GM21447 (cell line): ENCODE measurements around the gene FAM170B.

Source experiments
- ATAC-seq: cut with Tn5 transposase; IDR thresholded peaks from one replicate; pipeline ENCODE4 v1.9.1; 2021; ENCODE audit not compliant: unreplicated experiment

Gene FAM170B

GRCh38 chr10:49169776-49170175, 36.0 kb upstream of the FAM170B start:
- ATAC-seq: no peak

GRCh38 chr10:49168831-49169500, 35.1 kb upstream of the FAM170B start:
- no peak for ATAC-seq

GRCh38 chr10:49168171-49168540, 34.3 kb upstream of the FAM170B start:
- no peak for ATAC-seq

- no peak for ATAC-seq
These were observed 33.8 kb upstream of the FAM170B start for GRCh38 chr10:49167425-49168170.

- ATAC-seq: no peak
These were observed 32.9 kb upstream of the FAM170B start for GRCh38 chr10:49166484-49167400.

GRCh38 chr10:49165821-49166483, 32.1 kb upstream of the FAM170B start:
- ATAC-seq: no peak

- ATAC-seq: no peak
These were observed 31.4 kb upstream of the FAM170B start for GRCh38 chr10:49165259-49165658.

GRCh38 chr10:49164559-49165188, 30.9 kb upstream of the FAM170B start:
- peak; percentile 76 for ATAC-seq

- ATAC-seq: no peak
These were observed 29.9 kb upstream of the FAM170B start for GRCh38 chr10:49163741-49164140.

GRCh38 chr10:49162761-49163310, 29.0 kb upstream of the FAM170B start:
- ATAC-seq: no peak

GRCh38 chr10:49162063-49162462, 28.2 kb upstream of the FAM170B start:
- no peak for ATAC-seq

GRCh38 chr10:49161411-49161997, 27.7 kb upstream of the FAM170B start:
- ATAC-seq: no peak

GRCh38 chr10:49160814-49161213, 27.0 kb upstream of the FAM170B start:
- ATAC-seq: no peak

- no peak for ATAC-seq
These were observed 26.3 kb upstream of the FAM170B start for GRCh38 chr10:49160110-49160509.

GRCh38 chr10:49158915-49159314, 25.1 kb upstream of the FAM170B start:
- ATAC-seq: no peak

GRCh38 chr10:49158404-49158803, 24.6 kb upstream of the FAM170B start:
- no peak for ATAC-seq

- ATAC-seq: no peak
These were observed 23.4 kb upstream of the FAM170B start for GRCh38 chr10:49157229-49157628.

- ATAC-seq: no peak
These were observed 20.8 kb upstream of the FAM170B start for GRCh38 chr10:49154641-49155040.

GRCh38 chr10:49153971-49154370, 20.1 kb upstream of the FAM170B start:
- no peak for ATAC-seq

- no peak for ATAC-seq
These were observed 19.3 kb upstream of the FAM170B start for GRCh38 chr10:49153115-49153514.
